OCI-LY1 (cell line): ENCODE results near the gene SETDB1.

ENCODE experiments used
- H2AFZ ChIP-seq: fragments of 200-600 bp; sonication (generic), shearing (Covaris generic); 2 replicates; pipeline ENCODE4 v1.6.0; 2014; ENCODE audit warnings: antibody characterized with exemption, mild to moderate bottlenecking, low read length
- H3F3A ChIP-seq: fragments of 200-600 bp; sonication (generic), shearing (Covaris generic); 2 replicates; pipeline ENCODE4 v1.6.0; 2014; ENCODE audit warnings: mild to moderate bottlenecking, antibody characterized with exemption, low read length, moderate library complexity; ENCODE audit not compliant: insufficient read depth
- H3K27ac ChIP-seq: fragments of 200-600 bp; sonication (generic); 2 replicates; pipeline ENCODE4 v1.5.1; 2014; ENCODE audit warnings: low read length, mixed run types, mild to moderate bottlenecking, low read depth; ENCODE audit not compliant: poor library complexity, severe bottlenecking
- H3K27me3 ChIP-seq: fragments of 200-600 bp; sonication (generic); 2 replicates; pipeline ENCODE4 v1.6.0; 2014; ENCODE audit warnings: antibody characterized with exemption, mild to moderate bottlenecking, low read length, moderate library complexity; ENCODE audit not compliant: insufficient read depth
- H3K36me3 ChIP-seq: fragments of 200-600 bp; sonication (generic); 2 replicates; pipeline ENCODE4 v1.6.1; 2014; ENCODE audit warnings: mild to moderate bottlenecking, antibody characterized with exemption, low read length, moderate library complexity, mixed read lengths; ENCODE audit not compliant: insufficient read depth
- H3K4me1 ChIP-seq: fragments of 200-600 bp; sonication (generic); 2 replicates; pipeline ENCODE4 v1.5.1; 2014; ENCODE audit warnings: mild to moderate bottlenecking, low read length, moderate library complexity; ENCODE audit not compliant: insufficient read depth, severe bottlenecking
- H3K4me2 ChIP-seq: fragments of 200-600 bp; sonication (generic), shearing (Covaris generic); 2 replicates; pipeline ENCODE4 v1.6.1; 2014; ENCODE audit warnings: low read length
- H3K4me3 ChIP-seq: fragments of 200-600 bp; sonication (generic); 2 replicates; pipeline ENCODE4 v1.5.1; 2014; ENCODE audit warnings: low read length, low read depth, mild to moderate bottlenecking, mixed read lengths; ENCODE audit not compliant: poor library complexity, severe bottlenecking
- H3K79me2 ChIP-seq: fragments of 200-600 bp; shearing (Covaris generic); 2 replicates; pipeline ENCODE4 v1.6.1; 2016; ENCODE audit warnings: mixed run types, low read length, mixed read lengths; ENCODE audit not compliant: insufficient read depth
- H3K9ac ChIP-seq: fragments of 200-600 bp; sonication (generic), shearing (Covaris generic); 2 replicates; pipeline ENCODE4 v1.6.1; 2014; ENCODE audit warnings: mild to moderate bottlenecking, low read length, mixed read lengths
- H3K9me2 ChIP-seq: fragments of 200-600 bp; sonication (generic), shearing (Covaris generic); 2 replicates; pipeline ENCODE4 v1.6.1; 2014; ENCODE audit warnings: low read depth, mild to moderate bottlenecking, low read length, mixed read lengths
- H3K9me3 ChIP-seq: fragments of 200-600 bp; shearing (Covaris generic); 2 replicates; pipeline ENCODE4 v1.6.1; 2014; ENCODE audit warnings: low read length, mixed read lengths
- H4K20me1 ChIP-seq: fragments of 200-600 bp; sonication (generic), shearing (Covaris generic); 2 replicates; pipeline ENCODE4 v1.6.0; 2016; ENCODE audit warnings: mild to moderate bottlenecking, low read length; ENCODE audit not compliant: insufficient read depth
- CTCF ChIP-seq: fragments of 200-600 bp; sonication (generic), shearing (Covaris generic); IDR thresholded peaks from 2 replicates; pipeline ENCODE4 v1.5.1; 2017; ENCODE audit warnings: mild to moderate bottlenecking, antibody characterized with exemption, low read length, moderate library complexity, mixed read lengths
- EZH2 ChIP-seq: fragments of 200-600 bp; sonication (generic), shearing (Covaris generic); IDR thresholded peaks from 2 replicates; pipeline ENCODE4 v1.8.0; 2017; ENCODE audit warnings: borderline replicate concordance, mixed run types, mild to moderate bottlenecking, antibody characterized with exemption, low read length, moderate library complexity, mixed read lengths

Gene SETDB1

DNA sequence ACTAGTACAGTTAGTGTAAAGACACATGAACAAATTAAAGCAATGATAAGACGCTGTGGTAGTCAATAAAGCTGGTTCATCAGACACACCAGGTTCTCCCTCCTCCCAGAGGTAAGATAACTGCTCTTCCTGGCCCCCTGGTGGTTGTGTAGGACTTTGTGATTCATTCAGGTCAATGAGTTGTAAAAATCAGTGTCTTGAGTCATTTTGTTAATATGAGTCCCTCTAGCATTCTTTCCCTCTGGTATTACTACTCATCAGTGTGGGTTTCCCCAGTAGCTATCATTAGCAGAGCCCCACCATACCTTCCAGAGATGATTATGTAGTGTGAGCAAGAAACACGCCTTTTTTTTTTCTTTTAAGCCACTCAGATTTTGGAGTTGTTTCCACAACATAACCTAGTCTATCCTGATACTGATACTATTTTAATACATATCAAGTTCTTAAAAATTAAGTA, 3.6 kb upstream of the SETDB1 start:
- Histone ChIP-seq H2AFZ (0 out of 2 replicates have a peak overlapping the region, but pooled peaks have one; percentile 39), H4K20me1 (no peaks in the 10 kb centered on the region), H3K36me3 (peaks cover 4% of the 10 kb centered on the region), H3F3A (no peaks in the 10 kb centered on the region), H3K9ac (no peak overlapping the region), H3K9me2 (no peaks in the 10 kb centered on the region), H3K4me1 (peaks cover 23% of the 10 kb centered on the region), H3K79me2 (no peaks in the 10 kb centered on the region; the same call in 1 of the 2 replicates), H3K27ac (no peak overlapping the region), H3K27me3 (no peaks in the 10 kb centered on the region), H3K4me3 (no peak overlapping the region), H3K9me3 (no peaks in the 10 kb centered on the region), H3K4me2 (no peak overlapping the region)
- TF ChIP-seq CTCF (peak; percentile 87), EZH2 (no peak)

DNA sequence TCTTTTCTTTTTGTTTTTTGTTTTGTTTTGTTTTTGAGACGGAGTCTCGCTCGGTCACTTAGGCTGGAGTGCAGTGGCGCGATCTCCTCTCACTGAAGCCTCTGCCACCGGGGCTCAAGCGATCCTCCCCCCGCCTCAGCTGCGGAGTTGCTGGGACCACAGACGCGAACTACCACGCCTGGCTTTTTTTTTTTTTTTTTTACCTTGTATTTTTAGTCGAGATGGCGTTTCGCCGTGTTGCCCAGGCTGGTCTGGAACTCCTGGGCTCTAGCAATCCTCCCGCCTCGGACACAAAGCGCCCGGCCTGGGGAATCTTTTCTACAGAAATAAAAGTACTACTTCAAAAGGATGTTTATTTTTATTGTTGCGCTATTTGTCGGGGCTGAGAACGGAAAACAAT, 1.1 kb upstream of the SETDB1 start:
- H3K79me2 ChIP-seq, result no peaks in the 10 kb centered on the region; the same call in 1 of the 2 replicates
- H3F3A ChIP-seq, result no peaks in the 10 kb centered on the region
- H3K9me2 ChIP-seq, result no peaks in the 10 kb centered on the region
- no peaks in the 10 kb centered on the region for H4K20me1 ChIP-seq
- H3K4me2 ChIP-seq, result peak overlapping the region; percentile 71
- H3K9me3 ChIP-seq, result no peaks in the 10 kb centered on the region
- TF ChIP-seq CTCF (no peak), EZH2 (no peak)
- no peaks in the 10 kb centered on the region for H3K27me3 ChIP-seq
- peak overlapping the region; percentile 79 for H3K4me3 ChIP-seq
- peak overlapping the region; percentile 76 for H3K27ac ChIP-seq
- H2AFZ ChIP-seq, result no peak overlapping the region
- peaks cover 26% of the 10 kb centered on the region for H3K36me3 ChIP-seq
- peaks cover 23% of the 10 kb centered on the region for H3K4me1 ChIP-seq
- H3K9ac ChIP-seq, result peak overlapping the region; percentile 37; the same call in 1 of the 2 replicates

DNA sequence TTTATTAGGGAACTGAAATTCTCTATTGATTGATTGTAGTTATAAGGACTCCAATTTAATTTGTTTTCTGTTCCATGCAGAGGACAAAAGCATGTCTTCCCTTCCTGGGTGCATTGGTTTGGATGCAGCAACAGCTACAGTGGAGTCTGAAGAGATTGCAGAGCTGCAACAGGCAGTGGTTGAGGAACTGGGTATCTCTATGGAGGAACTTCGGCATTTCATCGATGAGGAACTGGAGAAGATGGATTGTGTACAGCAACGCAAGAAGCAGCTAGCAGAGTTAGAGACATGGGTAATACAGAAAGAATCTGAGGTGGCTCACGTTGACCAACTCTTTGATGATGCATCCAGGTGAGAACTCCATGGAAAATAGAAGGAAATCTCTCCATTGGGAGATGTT, 1.5 kb downstream of the SETDB1 start:
- H3F3A ChIP-seq, result no peaks in the 10 kb centered on the region
- no peaks in the 10 kb centered on the region for H3K9me2 ChIP-seq
- H3K4me1 ChIP-seq, result peaks cover 20% of the 10 kb centered on the region
- peaks cover 4% of the 10 kb centered on the region for H3K9me3 ChIP-seq
- no peaks in the 10 kb centered on the region for H3K27me3 ChIP-seq
- no peak overlapping the region for H3K9ac ChIP-seq
- no peaks in the 10 kb centered on the region for H4K20me1 ChIP-seq
- H3K36me3 ChIP-seq, result peaks cover 50% of the 10 kb centered on the region
- H2AFZ ChIP-seq, result no peak overlapping the region
- no peak for TF ChIP-seq EZH2
- TF ChIP-seq CTCF, result no peak
- peak overlapping the region; percentile 71; the same call in 1 of the 2 replicates for H3K4me2 ChIP-seq
- H3K27ac ChIP-seq, result no peak overlapping the region
- H3K79me2 ChIP-seq, result no peaks in the 10 kb centered on the region; the same call in 1 of the 2 replicates
- peak overlapping the region; percentile 79 for H3K4me3 ChIP-seq
